CD4-positive, alpha-beta T cell treated with Interleukin-10 for 1 hour (primary cell): ENCODE results near the gene MT1HL1.
"Not testable (repeated sequence)": the region's sequence is repeated elsewhere in the genome, so short reads cannot be mapped to it uniquely, and the experiment has no call there.

Experiments used
- DNase-seq: peaks from one replicate; pipeline ENCODE4 v3.0.0-alpha.2; 2020

Gene MT1HL1

DNA sequence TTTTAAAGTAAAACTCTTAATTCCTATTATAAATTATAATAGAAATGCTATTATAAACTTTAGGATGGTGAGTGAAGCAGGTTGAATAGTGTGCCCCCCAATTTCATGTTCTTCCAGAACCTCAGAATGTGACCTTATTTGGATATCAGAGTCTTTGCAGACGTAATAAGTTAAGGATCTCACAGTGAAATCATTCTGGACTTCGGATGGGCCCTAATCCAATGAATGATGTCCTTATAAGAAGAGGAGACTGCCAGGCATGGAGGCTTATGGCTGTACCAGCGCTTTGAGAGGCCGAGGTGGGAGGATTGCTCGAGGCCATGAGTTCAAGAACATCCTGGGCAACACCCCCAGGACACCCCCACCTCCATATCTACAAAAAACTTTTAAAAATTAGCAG lies 9.4 kb upstream of the MT1HL1 start:
- no peak for DNase-seq

DNA sequence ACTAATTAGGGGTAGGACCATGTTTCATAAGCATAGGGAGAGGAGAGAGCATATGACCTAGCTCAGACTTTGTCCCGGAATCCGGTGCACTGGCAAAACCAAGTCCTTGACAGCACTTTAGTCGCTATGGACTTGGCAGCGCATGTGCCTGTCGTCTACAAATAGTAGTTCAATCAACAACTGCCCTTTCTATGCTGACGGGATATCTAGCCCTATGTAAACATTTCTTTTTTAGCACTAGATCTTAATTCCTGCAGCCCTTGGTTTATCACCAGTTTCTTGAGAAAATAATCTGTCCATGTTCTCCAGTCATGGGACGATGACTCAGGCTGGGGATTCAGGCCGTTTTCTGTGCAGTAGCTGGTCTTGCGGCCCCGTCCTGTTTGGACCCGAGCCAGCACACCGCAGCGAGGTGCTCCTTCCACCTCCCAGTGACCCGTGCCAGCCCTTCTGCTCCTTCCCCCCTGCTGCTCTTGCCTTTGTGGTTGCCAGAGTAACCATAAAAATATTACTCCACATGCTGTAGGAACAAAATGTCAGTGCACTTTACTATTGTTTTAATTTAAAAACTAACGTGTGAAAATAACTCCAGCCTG lies 8.6 kb upstream of the MT1HL1 start:
- DNase-seq = no peak

DNA sequence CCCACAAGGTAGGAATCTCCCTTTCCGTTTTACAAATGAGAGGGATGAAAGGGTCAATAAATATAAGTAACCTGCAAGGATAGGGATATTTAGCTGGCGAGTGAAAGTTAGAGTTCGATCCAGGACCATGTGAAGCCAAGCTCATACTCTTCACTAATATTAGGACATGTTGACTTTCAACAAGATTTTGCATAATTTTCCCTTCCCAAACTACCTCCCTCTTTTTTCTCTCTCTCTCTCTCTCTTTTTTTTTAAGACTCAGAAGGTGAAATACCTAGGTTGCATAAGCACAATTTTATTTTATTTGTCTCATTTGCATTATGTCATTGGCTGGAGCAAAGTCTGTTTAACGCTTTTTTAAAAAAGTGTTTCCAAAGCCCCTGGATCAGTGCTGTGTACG lies 8.1 kb upstream of the MT1HL1 start:
- no peak for DNase-seq

DNA sequence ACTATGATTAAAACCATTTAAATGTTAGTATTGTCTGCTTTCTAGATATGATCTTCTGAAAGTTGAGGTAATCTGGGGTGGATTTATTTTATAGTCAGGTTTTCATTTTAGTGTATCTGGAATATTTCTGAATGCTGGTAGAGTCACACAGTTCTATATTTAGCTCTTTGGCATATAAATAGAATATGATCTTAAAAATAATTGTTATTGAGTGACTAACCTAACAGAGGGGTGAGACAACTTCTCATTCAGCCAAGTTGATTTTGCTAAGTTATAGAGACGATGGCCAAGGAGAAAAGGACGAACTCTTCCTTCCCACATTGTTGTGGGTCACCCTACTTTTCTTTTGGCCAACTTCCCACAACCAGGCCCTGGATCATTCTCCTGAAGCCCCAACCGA lies 7.2 kb upstream of the MT1HL1 start:
- no peak for DNase-seq

DNA sequence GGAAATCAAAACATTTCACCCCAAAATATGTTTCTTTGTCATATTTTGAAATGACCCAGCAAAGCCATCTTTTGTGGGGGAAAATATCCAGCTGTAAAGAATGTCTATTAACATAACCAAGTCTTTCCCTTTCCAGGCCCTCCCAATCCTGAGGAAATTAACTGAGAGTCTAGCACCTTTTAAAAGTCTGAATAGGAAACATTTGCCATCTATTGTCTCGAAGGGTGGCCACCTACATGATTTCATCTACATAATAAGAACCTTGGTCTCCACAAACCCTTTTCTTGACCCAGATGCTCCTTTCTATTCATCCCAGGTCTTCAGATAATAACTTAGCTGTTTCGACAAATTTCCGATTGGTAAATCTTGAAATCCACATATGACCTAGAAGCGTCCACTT lies 5.4 kb upstream of the MT1HL1 start:
- DNase-seq = no peak

DNA sequence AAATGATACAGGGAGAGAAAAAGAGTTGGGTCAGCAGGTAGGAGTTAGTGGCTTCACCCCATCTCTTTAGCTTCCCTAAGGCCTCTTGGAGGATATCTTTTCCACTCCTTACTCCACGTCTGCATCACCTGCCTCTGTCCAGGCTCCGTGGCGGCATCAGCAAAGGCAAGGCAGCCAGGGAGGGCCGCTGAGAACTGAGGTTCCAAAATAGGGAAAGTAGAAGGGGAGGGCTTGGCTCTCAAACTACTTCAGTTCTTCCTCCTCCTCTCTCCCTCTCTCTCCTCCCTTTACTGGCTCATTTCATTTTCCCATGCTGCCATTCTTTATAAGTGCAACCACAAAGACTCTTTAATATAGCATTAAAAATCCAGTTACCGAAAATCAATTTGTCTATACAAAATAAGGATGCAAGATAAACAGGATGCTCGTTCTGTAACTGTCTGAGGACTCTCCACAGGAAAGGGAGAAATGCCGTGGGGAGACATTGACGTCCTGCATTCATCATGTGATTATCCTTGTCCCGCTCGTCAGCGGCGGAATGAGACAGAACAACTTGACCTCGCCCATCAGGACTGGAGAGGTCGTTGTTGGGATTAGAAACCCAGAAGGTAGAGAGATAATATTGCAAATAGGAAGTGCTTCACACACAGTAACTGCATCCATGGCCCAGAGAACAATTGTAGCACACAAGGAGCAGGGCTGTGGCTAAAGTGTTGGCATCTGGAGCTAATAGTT lies 3.1 kb upstream of the MT1HL1 start:
- no peak for DNase-seq

DNA sequence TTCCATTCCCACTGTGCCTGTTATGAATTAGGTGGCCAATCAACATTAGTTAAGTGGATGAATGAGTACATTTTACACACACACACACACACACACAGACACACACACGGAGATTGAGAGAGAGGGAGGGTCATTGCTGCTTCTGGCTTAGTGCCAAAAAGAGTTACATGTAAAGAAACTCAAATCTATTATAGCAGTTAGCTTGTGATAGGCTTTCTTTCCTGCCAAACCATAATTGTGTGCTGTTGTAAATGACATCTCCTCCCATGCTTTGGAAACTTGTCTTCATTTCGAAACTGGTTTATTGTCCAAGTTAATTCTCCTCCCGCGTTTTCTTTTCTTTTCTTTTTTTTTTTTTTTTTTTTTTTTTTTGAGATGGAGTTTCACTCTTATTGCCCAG lies 1.4 kb upstream of the MT1HL1 start:
- DNase-seq = no peak

DNA sequence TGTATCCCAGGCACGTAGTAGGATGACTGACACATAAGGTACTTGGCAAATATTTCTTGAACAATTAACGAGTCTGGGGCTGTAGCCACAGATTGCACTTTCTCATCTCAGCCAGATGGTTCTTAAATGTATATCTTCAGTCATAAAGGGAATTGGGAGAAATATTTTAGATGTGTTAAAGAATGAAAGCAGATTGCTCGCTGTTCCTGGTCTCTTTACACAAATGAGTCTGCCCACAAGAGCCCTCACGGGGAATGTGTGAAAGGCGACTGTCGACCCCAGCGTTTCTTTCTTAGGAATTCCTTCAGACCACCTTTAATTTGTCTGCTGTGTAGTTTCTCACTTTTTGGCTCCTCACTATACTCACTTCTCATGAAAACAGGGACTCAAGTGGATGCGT lies 725 bp downstream of the MT1HL1 start:
- DNase-seq = no peak

DNA sequence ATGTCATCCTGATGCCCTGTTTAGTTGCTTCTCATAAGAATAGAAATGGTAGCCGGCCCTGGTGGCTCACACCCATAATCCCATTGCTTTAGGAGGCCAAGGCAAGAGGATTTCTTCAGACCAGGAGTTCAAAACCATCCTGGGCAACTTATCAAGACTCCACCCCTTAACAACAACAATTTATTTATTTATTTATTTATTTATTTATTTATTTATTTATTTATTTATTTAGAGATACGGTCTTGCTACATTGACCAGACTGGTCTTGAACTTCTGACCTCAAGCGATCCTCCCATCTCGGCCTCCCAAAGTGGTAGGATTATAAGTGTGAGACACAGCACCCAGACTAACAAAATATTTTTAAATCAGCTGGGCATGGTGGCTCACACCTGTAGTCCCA lies 4.0 kb downstream of the MT1HL1 start:
- DNase-seq = no peak

DNA sequence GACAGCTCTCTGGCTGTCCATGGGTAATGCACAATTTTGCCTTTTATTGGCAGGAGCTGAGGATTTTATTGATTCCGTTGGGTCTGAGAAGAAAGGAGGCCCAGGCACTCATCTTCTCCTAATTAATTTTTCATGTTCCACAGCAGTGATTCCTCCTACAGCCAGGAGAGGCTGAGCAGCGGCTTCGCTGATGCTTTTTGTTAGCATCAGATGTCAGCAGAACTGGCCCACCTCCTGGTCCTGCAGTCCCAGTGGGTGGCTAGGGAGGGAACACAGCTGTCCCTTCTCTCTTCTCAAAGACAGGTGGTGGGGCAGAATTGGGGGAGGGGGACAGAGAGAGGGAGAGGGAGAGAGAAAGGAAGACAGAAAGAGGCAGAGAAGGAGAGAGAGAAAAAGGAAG lies 5.7 kb downstream of the MT1HL1 start:
- no peak for DNase-seq

DNA sequence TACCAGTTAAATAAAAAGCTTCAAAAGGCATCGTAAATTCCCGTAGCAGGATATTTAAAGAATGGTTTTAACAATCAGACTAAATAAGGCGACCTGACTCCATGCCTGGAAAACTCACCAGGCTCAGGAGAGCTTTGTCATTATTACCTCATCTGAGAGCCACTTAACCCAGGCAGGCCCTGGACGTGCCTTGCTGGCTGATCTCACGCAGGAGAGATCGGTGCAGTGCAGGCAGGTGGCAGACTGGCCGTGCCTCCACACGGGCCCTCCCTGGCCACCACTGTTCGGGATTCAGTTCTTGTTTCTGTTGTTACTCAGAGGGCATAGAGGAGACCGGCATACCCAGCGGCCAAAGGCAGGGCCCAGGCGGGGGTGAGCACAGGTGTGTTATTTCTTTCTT lies 6.4 kb downstream of the MT1HL1 start:
- DNase-seq = no peak

DNA sequence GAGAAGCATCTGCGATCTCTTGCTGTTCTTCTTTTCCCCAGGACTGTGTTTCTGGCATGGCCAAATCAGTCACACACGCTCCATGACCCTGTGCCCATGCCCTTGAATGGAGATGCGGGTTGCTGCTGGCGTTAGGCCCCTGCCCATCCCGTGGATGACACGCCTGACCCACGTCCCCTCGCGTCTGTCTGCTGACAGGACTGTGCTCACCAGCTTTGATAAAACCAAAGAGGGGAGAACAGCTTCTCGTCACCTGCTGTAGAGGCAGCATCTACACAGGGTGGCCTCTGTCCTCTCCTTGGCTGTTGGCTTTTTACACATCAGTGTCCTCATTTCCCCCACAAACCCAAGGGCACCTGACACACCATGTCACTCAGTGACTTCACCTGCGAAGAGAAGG lies 6.9 kb downstream of the MT1HL1 start:
- no peak for DNase-seq

DNA sequence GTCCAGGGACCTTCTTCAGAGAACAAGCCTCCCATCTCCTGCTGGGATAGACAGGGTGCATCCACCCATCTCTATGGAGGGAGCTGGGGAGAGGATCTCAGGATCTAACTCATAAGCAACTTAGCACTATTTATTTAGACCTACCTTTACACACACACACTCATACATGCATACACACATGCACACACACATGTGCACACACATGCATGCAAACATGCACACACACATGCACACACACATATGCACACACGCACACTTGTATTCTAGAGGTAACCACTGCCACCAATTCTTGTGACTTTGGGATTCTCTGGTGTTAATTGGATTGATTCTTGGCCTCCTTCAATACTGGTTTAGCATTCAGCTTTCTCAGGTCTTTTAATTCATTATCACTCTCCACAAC lies 9.8 kb downstream of the MT1HL1 start:
- DNase-seq = no peak

DNA sequence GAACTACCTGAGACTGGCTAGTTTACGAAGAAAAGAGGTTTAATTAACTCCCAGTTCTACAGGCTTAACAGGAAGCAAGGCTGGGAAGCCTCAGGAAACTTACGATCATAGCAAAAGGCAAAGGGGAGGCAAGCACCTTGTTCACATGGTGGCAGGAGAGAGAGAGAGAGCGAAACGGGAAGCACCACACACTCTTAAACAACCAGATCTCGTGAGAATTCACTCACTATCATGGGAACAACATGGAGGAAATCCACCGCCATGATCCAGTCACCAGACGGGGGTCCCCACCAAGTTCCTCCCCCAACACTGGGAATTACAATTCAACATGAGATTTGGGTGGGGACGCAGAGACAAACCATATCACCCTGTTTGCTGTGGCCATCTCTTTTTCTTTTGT lies 11.8 kb downstream of the MT1HL1 start:
- no peak for DNase-seq

DNA sequence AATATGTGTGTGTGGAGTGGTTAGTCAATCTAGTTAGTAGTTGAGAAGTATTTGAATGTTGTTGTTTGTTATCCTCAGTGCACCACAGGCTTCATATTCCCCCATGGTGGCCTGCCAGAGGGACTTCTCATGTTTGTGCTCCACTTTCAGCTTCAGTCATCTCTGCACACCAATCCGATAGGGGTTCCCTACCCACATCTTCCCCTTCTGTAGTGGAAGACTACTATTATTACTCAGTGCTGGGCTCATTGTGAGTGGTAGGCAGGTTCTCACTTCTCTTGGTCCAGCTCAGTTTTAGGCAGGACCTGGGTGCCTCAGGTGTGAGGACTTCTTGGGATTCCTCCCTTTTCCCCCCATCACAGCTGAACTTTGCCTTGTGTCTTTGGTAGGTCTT lies 14.2 kb downstream of the MT1HL1 start:
- no peak for DNase-seq

DNA sequence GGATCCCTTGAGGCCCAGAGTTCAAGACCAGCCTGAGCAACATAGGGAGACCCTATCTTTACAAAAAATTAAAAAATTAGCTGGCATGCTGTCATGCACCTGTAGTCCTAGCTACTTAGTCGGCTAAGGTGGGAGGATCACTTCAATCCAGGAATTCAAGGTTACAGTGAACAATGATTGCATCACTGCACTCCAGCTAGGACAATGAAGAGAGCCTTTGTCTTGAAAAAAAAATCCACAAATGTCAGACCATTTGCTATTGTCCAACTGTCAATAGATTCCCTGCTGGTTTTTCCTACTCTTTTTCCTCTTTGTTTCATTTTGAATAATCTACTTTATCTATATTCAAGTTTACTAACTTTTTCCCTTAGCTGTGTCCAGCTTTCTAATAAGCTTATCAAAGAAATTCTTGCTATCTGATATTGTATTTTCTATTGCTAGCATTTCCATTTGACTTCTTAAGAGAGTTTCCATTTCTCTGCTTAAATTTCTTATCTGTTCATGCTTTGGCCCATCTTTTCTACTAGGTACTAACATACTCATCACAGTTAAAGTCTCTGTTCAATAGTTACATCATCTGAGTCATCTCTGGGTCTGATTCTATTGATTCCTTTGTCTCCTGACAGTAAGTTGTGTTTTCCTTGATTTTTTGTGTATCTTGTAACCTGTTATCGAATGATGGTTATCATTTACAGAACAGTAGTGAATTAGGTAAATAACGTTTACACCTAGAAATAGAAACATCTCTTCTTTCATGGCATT lies 14.8 kb downstream of the MT1HL1 start:
- no peak for DNase-seq

DNA sequence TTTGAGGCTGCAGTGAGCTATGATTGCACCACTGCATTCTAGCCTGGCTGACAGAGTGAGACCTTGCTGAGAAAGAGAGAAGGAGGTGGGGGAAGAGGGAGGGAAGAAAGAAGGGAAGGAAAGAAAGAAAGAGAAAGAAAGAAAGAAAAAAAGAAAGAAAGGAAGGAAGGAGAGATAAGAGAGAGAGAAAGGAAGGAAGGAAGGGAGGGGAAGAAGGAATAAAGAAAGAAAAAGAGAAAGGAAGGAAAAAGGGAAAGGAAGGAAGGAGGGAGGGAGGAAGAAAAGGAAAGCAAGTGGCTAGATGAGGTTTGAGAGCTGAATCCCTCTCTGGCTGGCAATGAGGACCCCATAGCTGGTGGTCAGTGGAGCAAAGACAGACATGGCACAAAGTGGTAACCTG lies 20.4 kb downstream of the MT1HL1 start:
- no peak for DNase-seq

DNA sequence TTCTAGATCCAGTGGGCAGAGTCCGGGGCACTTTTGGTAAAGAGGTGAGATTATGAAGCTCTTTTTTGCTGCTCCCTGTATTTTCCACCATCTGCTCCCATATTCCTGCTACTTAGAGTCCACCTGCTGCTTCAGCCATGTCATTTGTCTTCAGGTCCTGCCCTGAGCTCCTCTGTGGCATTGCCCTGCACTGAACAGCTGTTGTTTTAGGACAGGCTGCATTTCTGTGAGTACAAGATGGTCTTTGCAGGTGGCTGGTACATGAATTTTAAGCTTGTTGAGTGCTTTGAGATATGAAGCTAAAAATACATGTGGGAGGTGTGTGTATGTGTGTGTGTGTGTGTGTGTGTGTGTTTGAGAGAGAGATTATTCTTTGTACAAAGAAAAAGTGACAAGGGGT lies 21.9 kb downstream of the MT1HL1 start:
- DNase-seq = no peak

DNA sequence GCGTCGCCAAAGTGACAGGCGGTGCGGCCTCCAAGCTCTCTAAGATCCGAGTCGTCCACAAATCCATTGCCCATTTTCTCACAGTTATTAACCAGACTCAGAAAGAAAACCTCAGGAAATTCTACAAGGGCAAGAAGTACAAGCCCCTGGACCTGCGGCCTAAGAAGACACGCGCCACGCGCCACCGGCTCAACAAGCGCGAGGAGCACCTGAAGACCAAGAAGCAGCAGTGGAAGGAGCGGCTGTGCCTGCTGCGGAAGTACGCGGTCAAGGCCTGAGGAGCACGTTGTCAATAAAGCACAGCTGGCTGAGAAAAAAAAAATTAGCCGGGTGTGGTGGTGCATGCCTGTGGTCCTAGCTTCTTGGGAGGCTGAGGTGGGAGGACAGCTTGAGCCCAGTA lies 22.8 kb downstream of the MT1HL1 start:
- DNase-seq = not testable (repeated sequence)

DNA sequence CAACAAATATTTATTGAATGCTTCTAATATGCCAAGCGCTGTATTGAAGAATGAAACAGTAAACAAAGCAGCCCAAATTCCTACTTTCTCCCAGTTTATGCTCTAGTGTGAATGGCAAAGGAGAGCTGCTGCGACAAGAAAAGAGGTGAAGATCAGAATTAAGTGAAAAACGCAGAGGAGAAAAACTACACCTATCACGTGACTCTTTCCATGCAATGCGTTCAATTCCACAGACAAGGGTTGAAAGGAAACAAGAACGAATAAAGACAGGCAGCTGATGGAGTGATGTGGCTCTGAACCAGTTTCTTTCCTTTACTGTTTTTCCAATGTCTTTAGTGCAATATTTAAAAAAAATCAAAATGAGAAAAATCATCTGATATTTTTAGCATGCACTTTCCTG lies 23.6 kb downstream of the MT1HL1 start:
- no peak for DNase-seq

DNA sequence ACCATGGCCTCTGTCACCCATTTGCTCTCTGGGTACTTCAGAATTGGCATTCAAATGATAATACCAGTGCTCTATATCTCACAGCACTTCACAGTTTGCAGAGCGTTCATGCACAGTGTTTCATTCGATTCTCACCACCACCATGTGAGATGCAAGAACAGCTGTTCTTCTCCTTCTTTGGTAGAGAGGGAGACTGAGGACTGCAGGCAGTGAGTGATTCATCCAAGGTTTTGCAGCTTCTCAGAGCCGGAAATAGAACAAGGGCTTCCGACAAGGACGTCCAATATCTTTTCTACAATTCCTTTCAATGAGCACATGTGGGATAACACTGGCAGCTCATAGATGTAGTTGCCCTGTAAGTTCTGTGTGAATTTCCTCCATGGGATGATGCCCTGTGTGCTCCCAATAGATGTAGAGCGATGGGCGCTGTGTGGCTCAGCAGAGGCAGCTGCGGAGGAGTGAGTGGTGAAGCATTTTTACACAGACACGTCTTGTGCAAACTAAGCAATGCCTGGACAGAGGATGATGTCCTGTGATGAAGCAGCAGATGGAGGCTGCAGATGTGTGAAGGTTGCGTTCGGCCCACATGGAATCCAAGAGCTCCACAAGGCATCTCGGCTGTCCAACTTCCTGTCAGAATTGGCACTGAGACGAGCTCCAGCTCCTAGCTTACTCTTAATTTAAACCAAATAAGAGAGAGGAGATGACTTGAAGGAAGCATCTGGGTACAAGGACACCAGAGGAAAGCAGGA lies 24.9 kb downstream of the MT1HL1 start:
- no peak for DNase-seq

DNA sequence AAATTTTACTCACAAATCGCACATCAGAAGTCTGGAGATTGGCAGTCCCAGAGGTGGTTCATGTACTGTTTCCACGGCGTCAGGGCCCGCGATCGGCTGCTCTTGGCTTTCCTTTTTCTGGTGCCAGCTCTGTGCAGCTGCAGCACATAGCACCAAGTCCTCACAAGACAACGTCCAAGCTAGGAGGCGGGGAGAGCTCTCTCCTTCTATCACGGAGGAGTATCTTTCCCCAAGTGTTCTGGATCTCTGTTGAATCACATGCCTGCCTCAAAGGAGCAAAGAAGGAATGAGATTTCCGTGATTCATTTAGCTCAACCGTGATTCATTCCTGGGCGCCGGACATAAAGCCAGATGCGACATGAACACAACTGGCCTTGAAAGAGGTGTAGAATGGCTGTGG lies 25.5 kb downstream of the MT1HL1 start:
- no peak for DNase-seq

DNA sequence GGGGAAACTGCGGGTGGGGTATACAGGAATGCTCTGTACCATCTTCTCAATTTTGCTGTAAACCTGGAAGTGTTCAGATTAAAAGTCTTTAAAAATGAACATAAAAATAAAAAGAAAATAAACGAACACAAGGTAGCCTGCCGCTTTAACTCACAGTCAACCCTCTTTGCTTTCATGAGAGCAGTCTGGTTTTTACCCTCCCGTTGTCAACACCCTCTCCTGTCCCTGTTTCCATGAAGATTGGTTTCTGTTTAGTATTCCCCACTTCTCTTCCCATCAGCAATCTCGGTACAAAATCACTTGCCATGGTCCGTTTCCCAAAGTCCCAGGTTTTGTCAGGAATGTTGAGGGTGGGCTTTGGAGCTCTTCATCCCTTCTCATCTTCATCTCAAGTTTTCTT lies 28.8 kb downstream of the MT1HL1 start:
- no peak for DNase-seq

DNA sequence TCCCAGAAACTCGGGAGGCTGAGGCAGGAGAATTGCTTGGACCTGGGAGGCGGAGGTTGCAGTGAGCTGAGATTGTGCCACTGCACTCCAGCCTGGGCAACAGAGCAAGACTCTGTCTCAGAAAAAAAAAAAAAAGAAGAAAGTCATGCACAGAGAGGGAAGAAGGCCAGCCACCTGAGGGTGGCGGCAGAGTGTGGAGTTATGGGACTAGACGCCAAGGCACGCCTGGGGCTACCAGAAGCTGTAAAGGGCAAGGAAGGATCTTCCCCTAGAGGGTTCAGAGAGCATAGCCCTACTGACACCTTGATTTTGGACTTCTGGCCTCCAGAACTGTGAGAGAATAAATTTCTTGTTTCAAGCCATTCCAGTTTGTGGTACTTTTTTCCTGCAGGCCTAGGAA lies 30.2 kb downstream of the MT1HL1 start:
- DNase-seq = not testable (repeated sequence)
